Measurements from ENCODE around the gene HDDC3.

- TF ChIP-seq POLR2A (IDR thresholded peaks at IDR 0.05) (no peak), CTCF (IDR thresholded peaks at IDR 0.05) (no peak)
Measured at GRCh38 chr15:90901175-90902039, 30.9 kb downstream of the HDDC3 start.

All from testis (tissue), 2 donors.